HepG2 (cell line): ENCODE data around the gene PPP1R14D. TPM values are rescaled to one million over a fixed set of nuclear protein-coding genes. Genes with fewer than 3 reads are reported as not detected.

Source experiments
- DMTF1 ChIP-seq: sonication (generic); formaldehyde crosslinking; IDR thresholded peaks from 2 replicates; pipeline ENCODE4 v1.4.0; 2020; ENCODE audit warnings: mild to moderate bottlenecking, missing genetic modification reagents
- FOXK1 ChIP-seq: sonication (generic); formaldehyde crosslinking; IDR thresholded peaks from 2 replicates; pipeline ENCODE4 v1.4.0; 2020; ENCODE audit warnings: low read depth, missing genetic modification reagents, borderline replicate concordance
- GZF1 ChIP-seq: sonication (generic); formaldehyde crosslinking; IDR thresholded peaks from 2 replicates; pipeline ENCODE4 v1.5.1; 2020; ENCODE audit warnings: mild to moderate bottlenecking, missing genetic modification reagents
- HMGXB4 ChIP-seq, 2 experiments: sonication (generic) in 1 of 2; formaldehyde crosslinking in 1 of 2; IDR thresholded peaks; 2 replicates each; pipeline versions ENCODE4 v1.4.0 to v1.6.1; 2018 to 2020; ENCODE audit warnings: missing genetic modification reagents in 2 of 2, borderline replicate concordance in 1 of 2, low read depth in 1 of 2, mild to moderate bottlenecking in 1 of 2, missing biosample characterization in 1 of 2
- MXI1 ChIP-seq: IDR thresholded peaks from 3 replicates; pipeline ENCODE4 v1.6.1; 2012; ENCODE audit warnings: low read depth, low read length, inconsistent platforms, borderline replicate concordance
- NAIF1 ChIP-seq: sonication (generic); formaldehyde crosslinking; IDR thresholded peaks from 2 replicates; pipeline ENCODE4 v1.5.0; 2020; ENCODE audit warnings: mild to moderate bottlenecking, missing genetic modification reagents, borderline replicate concordance
- NFE2L2 ChIP-seq: fragments of 150-350 bp; IDR thresholded peaks from 2 replicates; pipeline ENCODE4 v1.6.1; 2014; ENCODE audit warnings: low read length
- PAWR ChIP-seq: sonication (generic); formaldehyde crosslinking; IDR thresholded peaks from 2 replicates; pipeline ENCODE4 v1.4.0; 2020; ENCODE audit warnings: missing genetic modification reagents, mild to moderate bottlenecking, borderline replicate concordance
- RELA ChIP-seq: sonication (generic); formaldehyde crosslinking; IDR thresholded peaks from 2 replicates; pipeline ENCODE4 v1.4.0; 2020; ENCODE audit warnings: missing genetic modification reagents
- SAP130 ChIP-seq: IDR thresholded peaks from 2 replicates; pipeline ENCODE4 v1.6.1; 2016; ENCODE audit warnings: low read depth
- TOPORS ChIP-seq: sonication (generic); formaldehyde crosslinking; IDR thresholded peaks from 2 replicates; pipeline ENCODE4 v1.8.0; 2023; ENCODE audit warnings: mild to moderate bottlenecking, missing genetic modification reagents
- ZBTB21 ChIP-seq: sonication (generic); formaldehyde crosslinking; IDR thresholded peaks from 2 replicates; pipeline ENCODE4 v1.4.0; 2020; ENCODE audit warnings: missing genetic modification reagents
- ZFP90 ChIP-seq: sonication (generic); formaldehyde crosslinking; IDR thresholded peaks from 2 replicates; pipeline ENCODE4 v1.8.0; 2022; ENCODE audit warnings: missing genetic modification reagents, mild to moderate bottlenecking, inconsistent platforms, borderline replicate concordance
- ZMYM3 ChIP-seq: sonication (generic); formaldehyde crosslinking; IDR thresholded peaks from 2 replicates; pipeline ENCODE4 v1.5.1; 2020; ENCODE audit warnings: mild to moderate bottlenecking, missing genetic modification reagents
- ZNF138 ChIP-seq: sonication (generic); formaldehyde crosslinking; IDR thresholded peaks from 2 replicates; pipeline ENCODE4 v1.5.0; 2020; ENCODE audit warnings: mild to moderate bottlenecking, low read depth, missing genetic modification reagents
- ZNF33B ChIP-seq: sonication (generic); formaldehyde crosslinking; IDR thresholded peaks from 2 replicates; pipeline ENCODE4 v1.5.1; 2020; ENCODE audit warnings: mild to moderate bottlenecking, missing genetic modification reagents
- ZNF382 ChIP-seq: sonication (generic); formaldehyde crosslinking; IDR thresholded peaks from 2 replicates; pipeline ENCODE4 v1.5.0; 2020; ENCODE audit warnings: missing genetic modification reagents, mild to moderate bottlenecking, borderline replicate concordance
- ZNF441 ChIP-seq: sonication (generic); formaldehyde crosslinking; IDR thresholded peaks from 2 replicates; pipeline ENCODE4 v1.7.0; 2021; ENCODE audit warnings: missing genetic modification reagents, borderline replicate concordance
- ZNF468 ChIP-seq: sonication (generic); formaldehyde crosslinking; IDR thresholded peaks from 2 replicates; pipeline ENCODE4 v1.8.0; 2022; ENCODE audit warnings: mild to moderate bottlenecking, moderate library complexity, missing genetic modification reagents
- ZNF564 ChIP-seq: sonication (generic); formaldehyde crosslinking; IDR thresholded peaks from 2 replicates; pipeline ENCODE4 v1.8.1; 2023; ENCODE audit warnings: mild to moderate bottlenecking, missing genetic modification reagents
- ZNF737 ChIP-seq: sonication (generic); formaldehyde crosslinking; IDR thresholded peaks from 2 replicates; pipeline ENCODE4 v1.5.0; 2020; ENCODE audit warnings: missing genetic modification reagents, mild to moderate bottlenecking, borderline replicate concordance
- ZNF777 ChIP-seq: sonication (generic); formaldehyde crosslinking; IDR thresholded peaks from 2 replicates; pipeline ENCODE4 v1.4.0; 2020; ENCODE audit warnings: missing genetic modification reagents
- ZSCAN9 ChIP-seq: IDR thresholded peaks from 2 replicates; pipeline ENCODE4 v1.6.1; 2016; ENCODE audit warnings: borderline replicate concordance
- polyA plus RNA-seq, 8 experiments: library from polyadenylated mRNA; depleted of rRNA in 3 of 8; stranded (reverse) in 7 of 8; unstranded in 1 of 8; fragments of >200 nt; fragmentation: Illumina TruSeq in 4 of 8; extraction: Trizol in 4 of 8; gene quantifications; 2 replicates each; pipeline versions ENCODE4 v1.2.1 to v1.2.3, GENCODE V29; 2011 to 2016; ENCODE audit warnings: low read depth in 4 of 8, missing spikeins in 1 of 8, mixed read lengths in 1 of 8; ENCODE audit not compliant: insufficient read depth in 1 of 8
- total RNA-seq, 5 experiments: library from RNA; depleted of rRNA; stranded (reverse); fragments of >200 nt; fragmentation: Illumina TruSeq; extraction: Trizol; gene quantifications; 2 replicates each; pipeline ENCODE4 v1.2.3, GENCODE V29; 2016; ENCODE audit warnings: low read depth in 1 of 5
- TF ChIP-seq, protein P1 (sequence below): sonication (generic); formaldehyde crosslinking; IDR thresholded peaks from 2 replicates; pipeline ENCODE4 v1.4.0; 2020; ENCODE audit warnings: mild to moderate bottlenecking, missing genetic modification reagents

The PPP1R14D gene
- total and polyA plus RNA-seq, 2 of the 13 experiments (the other 11 are each of a cell fraction or from before 2014, with no cell fraction given) = 0.53 to 0.55 TPM

- peak; percentile 30; the same call in 1 of the 2 replicates for TF ChIP-seq ZFP90 (CRISPR knock-in tag)
- 0 out of 2 replicates have a peak, but pooled peaks have one; percentile 39 for TF ChIP-seq ZNF138 (CRISPR knock-in tag)
- no peak for TF ChIP-seq TOPORS
- no peak for TF ChIP-seq ZNF382 (CRISPR knock-in tag)
- TF ChIP-seq NAIF1 (CRISPR knock-in tag) = no peak
- no peak for TF ChIP-seq ZNF33B (CRISPR knock-in tag)
- peak; percentile 60 to 73 for TF ChIP-seq HMGXB4 (CRISPR knock-in tag; IDR thresholded peaks at IDR 0.05; ENCODE audit: borderline replicate concordance in 1 of 2, low read depth in 1 of 2)
- TF ChIP-seq, protein P1, sequence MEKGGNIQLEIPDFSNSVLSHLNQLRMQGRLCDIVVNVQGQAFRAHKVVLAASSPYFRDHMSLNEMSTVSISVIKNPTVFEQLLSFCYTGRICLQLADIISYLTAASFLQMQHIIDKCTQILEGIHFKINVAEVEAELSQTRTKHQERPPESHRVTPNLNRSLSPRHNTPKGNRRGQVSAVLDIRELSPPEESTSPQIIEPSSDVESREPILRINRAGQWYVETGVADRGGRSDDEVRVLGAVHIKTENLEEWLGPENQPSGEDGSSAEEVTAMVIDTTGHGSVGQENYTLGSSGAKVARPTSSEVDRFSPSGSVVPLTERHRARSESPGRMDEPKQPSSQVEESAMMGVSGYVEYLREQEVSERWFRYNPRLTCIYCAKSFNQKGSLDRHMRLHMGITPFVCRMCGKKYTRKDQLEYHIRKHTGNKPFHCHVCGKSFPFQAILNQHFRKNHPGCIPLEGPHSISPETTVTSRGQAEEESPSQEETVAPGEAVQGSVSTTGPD (CRISPR knock-in tag) = no peak
- no peak for TF ChIP-seq ZSCAN9 (CRISPR knock-in tag)
- peak; percentile 66 for TF ChIP-seq SAP130
- TF ChIP-seq FOXK1 = no peak
- no peak for TF ChIP-seq DMTF1 (CRISPR knock-in tag)
- no peak for TF ChIP-seq GZF1
- no peak for TF ChIP-seq PAWR (CRISPR knock-in tag)
- TF ChIP-seq NFE2L2 = no peak
- no peak for TF ChIP-seq RELA (CRISPR knock-in tag)
- TF ChIP-seq ZNF468 (CRISPR knock-in tag) = no peak
- no peak for TF ChIP-seq ZBTB21 (CRISPR knock-in tag)
- no peak for TF ChIP-seq ZNF737 (CRISPR knock-in tag)
- no peak for TF ChIP-seq ZNF564 (CRISPR knock-in tag)
- TF ChIP-seq MXI1 = no peak
- TF ChIP-seq ZNF777 (CRISPR knock-in tag) = no peak
- TF ChIP-seq ZNF441 (CRISPR knock-in tag) = no peak
- TF ChIP-seq ZMYM3 = peak; percentile 53; the same call in 1 of the 2 replicates
These were observed 29.3 kb upstream of the PPP1R14D start (continued) for GRCh38 chr15:40857601-40858341.
